CD4-positive, alpha-beta T cell treated with Interleukin-15 for 1 hour (primary cell): ENCODE results near the gene LMF1.
"Not testable (repeated sequence)": the region's sequence is repeated elsewhere in the genome, so short reads cannot be mapped to it uniquely, and the experiment has no call there.

ENCODE experiments used
- DNase-seq: peaks from one replicate; pipeline ENCODE4 v3.0.0-alpha.2; 2020

Gene LMF1

DNA sequence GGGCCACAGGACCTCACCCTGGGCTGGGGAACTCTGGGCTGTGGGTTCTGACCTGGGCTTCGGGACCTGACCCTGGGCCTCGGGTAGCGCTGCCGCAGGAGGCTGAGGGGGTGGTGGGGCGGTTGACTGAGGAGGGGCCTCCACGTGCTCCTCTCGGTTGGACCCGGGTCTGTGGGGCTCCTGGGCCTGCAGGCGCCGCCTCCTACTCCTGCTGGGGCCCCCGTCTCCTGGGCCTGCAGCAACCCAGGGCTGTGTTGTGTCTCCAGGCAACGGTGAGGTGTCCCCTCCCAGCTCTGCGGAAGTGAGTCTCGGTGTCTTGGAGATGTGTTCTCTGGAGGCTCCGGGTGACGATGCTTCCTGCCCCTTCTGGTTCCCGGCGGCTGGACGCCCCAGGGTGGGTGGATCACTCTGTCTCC is 128.7 kb downstream of the LMF1 start:
- DNase-seq, result no peak

DNA sequence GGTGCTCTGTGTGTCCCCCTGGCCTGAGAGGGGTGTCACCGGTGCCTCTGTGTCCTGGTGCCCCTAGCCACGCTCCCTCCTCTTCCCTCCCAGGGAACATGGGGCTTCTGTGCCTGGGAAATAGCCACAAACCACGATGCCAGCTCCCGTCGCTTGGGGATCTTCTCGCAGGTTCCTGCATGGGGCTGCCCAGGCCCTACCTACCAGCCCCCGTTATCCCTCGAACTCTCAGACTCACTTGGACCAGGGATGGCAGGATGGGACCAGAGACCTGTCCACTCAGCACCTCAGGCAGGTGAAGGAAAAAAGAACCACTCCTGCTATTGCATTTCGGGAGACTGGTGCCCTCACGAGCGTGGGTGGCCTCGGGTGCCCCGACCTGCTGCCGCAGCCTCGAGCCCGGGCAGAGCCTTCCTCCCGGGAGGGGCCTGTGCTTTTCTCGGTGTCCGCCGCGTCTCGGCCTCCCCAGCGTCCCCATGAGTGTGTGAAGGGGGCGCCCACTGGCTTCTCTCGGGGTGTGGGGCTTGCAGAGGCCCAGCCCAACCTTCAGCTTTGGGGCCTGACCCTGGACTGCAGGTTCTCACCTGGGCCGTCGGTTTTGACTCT is 129.2 kb downstream of the LMF1 start:
- DNase-seq, result no peak

DNA sequence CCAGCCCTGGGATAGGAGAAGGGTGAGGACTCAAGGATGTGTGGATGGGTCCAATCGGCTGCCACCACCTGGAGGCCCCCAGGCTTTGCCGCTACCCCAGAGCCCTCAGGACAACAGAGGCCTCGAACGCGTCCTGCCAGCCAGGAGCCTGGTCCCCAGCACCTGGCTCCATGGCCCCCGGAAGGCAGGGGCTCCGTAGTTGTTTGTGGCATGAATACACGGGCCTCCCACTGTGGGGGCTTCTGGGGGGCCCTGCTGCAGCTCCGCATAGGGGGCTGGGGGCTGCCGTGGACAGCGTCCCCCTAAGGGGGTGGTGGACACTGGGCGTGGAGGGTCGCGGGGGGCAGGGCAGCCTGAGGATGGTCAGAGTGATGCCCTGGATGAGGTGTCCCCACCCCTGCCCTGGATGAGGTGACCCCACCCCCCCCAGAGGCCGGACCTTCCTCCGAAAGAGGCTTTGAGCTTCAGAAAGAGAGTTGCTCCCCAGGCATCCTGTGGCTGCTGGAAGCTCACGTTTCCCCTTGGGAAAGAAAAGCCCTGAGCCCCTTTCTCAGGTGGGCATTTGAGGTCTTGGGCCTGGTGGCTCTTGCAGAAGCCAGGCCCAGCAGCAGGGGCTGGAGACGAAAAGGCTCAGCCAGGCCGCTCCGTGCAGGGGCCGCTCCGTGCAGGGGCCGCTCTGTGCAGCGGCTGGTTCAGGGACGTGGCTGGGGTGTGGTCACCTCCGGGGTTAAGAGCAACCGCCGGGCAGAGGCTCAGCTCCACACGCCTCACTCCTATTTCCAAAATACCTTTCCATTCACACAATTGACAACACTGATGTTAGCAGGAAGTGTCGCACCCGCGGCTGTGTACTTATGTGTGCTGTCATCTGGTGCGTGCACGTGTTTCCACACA is 130.0 kb downstream of the LMF1 start:
- DNase-seq, result no peak

- no peak for DNase-seq
Measured at GRCh38 chr16:839643-840408, 131.0 kb downstream of the LMF1 start.

- no peak for DNase-seq
Measured at GRCh38 chr16:838741-839140, 132.0 kb downstream of the LMF1 start.

GRCh38 chr16:836822-837221 is 134.0 kb downstream of the LMF1 start:
- DNase-seq, result not testable (repeated sequence)

DNA sequence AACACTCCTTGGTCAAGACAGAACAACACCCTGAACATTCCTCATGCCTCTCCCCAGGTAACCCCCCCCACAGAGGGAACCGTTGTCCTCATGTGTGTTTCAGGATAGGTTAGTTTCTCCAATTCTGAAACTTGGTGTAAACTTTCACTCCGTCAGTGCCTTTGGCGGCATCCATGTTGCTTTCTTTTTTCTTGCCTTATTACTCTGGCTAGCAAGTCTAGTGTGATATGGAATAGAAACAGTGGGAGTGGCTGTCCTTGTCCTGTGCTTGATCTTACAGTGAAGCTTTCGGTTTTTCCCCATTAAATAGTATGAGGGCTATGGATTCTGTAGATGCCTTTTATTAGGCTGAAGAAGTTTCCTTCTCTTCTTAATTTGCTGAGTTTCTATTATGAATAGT is 134.6 kb downstream of the LMF1 start:
- DNase-seq, result no peak

GRCh38 chr16:835373-835772 is 135.4 kb downstream of the LMF1 start:
- DNase-seq, result no peak

DNA sequence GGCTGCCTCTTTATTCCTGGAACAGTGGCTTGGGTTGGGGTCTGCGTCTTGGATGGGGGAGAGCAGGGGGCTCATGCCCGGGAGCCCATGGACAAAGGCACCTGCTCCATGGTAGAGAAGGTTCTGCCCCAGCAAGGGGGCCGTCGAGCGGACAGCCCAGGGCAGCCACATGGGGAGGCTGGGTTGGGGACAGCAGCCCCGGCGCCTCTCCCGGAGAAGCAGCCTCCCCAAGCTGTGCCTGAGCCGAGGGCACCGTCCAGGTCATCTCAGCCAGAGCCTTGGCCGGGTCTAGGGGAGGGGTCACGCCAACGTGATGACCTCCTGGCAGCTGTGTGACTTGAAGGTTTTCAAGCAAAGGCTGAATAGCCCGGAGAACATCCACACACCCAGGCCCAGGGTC is 137.4 kb downstream of the LMF1 start:
- DNase-seq, result no peak

DNA sequence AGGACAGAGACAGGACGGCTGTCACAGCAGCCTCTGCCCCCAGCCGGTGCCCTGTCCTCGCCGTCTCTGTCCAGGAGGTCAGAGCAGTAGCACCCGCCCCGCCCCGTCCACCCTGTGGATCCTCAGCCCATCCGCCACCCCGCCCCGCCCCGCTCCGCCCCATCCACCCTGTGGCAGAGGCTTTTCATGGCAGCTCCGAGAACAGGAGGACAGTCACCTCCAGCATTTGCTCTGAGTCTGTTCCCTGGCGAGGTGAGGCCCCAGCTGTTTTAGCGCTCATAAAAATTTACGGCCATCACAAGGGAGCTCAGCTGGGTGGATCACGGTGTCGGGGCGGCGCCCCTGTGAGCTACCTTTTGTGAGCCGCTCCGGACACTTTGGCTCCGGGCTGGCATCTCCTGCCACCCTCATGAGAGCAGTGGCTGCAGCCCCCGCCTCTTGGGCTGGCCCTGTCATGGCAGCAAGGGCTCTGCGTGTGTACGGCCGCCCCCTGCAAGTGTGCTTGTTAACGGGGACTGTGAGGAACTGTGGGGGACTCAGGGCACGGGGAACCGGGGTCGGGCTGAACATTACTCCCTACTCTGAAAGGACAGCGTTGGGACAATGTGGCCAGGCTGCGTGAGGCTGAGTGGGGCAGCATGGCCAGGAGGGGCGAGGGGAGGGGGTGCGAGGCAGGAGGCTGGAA is 138.0 kb downstream of the LMF1 start:
- DNase-seq, result no peak

DNA sequence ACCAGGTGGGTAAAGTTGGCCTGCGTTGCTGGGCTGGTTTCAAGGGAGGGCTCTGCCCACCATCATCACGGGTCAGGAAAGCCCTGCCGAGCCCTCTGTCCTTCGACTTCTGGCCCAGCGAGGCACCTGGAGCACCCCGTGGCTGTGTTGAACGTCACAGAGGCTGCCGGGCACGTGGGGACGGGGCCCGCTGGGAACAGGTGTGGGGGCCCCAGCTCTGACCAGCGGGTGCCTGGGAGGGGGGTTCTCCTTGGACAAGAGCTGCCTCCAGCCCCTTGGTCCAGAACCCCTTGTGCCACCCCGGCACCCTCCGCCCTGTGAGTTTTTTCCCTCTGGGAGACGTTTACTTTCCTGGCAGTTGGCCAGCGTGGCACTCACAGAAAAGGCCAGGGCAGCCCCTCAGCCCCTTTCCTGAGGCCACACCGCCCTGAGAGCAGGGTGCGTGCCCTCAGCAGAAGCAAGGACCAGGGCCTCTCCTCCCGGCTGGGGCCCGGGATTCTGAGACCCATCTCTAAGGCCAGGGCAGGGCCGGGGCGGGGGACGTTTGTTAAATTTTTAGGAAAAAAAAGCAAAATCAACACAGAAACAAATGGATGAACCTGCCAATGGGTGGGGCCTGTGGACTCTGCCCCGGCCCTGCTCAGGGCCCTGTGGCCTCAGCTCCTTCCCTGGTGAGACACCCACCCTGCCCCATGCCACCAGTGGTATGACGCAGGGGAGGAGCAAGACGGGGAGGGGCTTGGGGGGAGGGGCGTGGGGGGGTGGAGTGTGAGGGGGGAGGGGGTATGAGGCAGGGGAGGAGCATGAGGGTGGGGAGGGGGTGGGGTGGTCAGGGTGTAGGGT is 139.0 kb downstream of the LMF1 start:
- no peak for DNase-seq

DNA sequence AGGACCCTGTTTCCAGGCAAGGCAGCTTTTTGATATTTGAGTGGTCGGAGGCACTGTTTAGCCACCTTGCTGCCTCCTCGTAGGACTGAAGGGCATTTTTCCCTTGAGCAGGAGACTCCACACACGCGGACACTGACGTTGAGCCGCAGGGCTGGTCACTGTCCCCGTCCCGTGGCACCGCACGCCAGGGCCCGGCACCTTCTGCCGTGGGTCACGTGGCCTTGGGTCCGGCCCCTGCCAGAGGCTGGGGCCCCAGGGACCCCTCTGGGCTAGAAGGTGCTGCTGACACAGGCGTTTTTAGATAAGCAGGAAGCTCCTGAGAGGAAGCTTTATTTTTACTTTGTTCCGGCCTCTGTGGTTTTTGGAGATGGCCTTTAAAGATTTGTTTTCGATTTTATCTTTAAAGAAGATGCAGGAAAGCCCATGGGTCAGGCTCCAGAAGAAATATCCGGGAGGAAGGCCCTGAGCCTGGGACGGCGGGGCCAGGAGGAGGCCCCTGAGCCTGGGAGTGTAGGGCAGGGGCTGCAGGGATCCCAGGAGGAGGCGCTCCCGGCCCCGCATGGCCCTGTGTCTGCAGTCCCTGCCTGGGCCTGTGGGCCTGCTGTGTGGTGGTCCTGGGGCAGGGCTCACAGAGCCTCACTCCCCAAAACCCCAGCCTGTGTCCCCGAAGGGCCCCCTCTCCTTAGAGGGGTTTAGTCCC is 139.8 kb downstream of the LMF1 start:
- no peak for DNase-seq

DNA sequence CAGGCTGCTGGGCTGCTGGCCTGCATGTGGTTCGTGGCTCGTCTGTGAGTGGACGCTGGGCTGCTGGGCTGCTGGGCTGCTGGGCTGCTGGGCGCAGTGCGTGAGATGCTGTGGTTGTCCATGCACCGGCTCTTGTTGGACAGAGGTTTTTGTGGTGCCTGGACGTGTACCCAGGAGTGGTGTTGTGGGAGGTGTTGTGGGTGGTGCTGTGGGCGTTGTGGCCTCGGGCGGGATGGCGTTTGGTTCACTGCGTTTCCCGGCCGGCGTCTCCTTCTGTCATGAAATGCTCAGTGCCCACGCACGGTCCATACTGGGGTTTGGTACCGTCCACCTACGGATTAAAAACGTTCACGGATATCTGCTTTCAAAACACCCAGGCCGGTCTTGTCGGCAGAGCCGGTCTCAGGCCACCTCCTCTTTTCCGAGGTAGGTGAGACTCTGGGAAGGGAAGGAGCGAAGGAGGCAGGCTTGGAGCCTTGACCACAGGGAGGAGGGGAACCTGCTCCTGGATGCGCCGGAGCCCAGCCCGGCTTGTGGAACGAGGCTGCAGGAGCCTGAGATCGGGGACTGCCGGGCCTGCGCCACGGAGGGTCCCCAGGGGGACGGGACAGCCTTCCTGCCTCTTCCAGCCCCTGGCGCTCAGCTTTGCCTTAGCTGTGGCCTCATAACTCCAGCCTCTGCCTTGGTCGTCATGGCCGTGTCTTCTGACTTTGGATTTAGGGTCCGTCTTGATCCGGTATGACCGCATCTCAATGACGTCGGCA is 140.5 kb downstream of the LMF1 start:
- no peak for DNase-seq

- no peak for DNase-seq
Measured at GRCh38 chr16:828891-829290, 141.9 kb downstream of the LMF1 start.

- no peak for DNase-seq
Measured at GRCh38 chr16:827513-827912, 143.3 kb downstream of the LMF1 start.

DNA sequence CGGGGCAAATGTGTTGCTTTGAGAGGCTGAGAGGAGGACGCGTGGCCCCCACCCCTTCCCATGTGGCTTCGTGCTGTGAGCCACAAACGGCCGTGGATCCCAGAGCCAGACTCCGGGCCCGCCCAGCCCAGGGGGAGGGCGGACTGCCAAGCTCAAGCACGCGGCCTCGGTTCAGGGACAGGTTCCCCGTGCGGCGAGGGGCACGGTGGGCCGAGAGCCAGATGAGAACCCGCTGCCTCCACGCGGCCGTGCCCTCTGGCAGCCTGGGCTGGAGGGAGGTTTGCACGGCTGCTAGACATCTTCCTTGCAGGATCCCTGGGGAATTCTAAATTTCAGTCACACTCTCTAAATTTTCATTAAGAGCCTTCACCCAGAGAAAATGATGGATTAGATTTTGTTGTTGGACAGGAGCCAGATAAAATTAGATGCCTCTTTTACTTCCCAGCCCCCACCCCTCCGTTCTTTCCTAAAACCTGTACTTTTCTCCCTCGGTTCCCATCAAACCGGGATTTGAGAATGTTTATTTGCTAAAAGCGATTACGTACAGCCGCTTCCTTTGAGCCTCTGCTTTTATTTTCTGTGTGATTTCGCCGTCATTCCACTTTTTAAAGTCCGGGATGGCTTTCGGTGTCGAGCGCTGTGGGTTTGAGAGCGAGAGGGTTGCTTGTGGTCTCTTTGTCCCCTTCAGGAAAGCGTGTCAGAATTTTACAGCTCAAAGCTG is 145.3 kb downstream of the LMF1 start:
- DNase-seq, result no peak

GRCh38 chr16:824601-825000 is 146.2 kb downstream of the LMF1 start:
- DNase-seq, result no peak

GRCh38 chr16:824194-824593 is 146.6 kb downstream of the LMF1 start:
- DNase-seq, result no peak

GRCh38 chr16:822909-823297 is 147.9 kb downstream of the LMF1 start:
- no peak for DNase-seq
